ENCODE measurements around the gene MARCHF11. TPM values are rescaled to one million over a fixed set of nuclear protein-coding genes. Genes with fewer than 3 reads are reported as not detected.

MARCHF11 gene
- total RNA-seq, 1 experiment from 2014 or later, result not detected

GRCh38 chr5:16064135-16064893, 115.3 kb downstream of the MARCHF11 start (continued):
- TF ChIP-seq FOSL1 (IDR thresholded peaks at IDR 0.05; ENCODE audit: low read depth) (no peak), YY1 (IDR thresholded peaks at IDR 0.05; ENCODE audit: extremely low read depth, insufficient replicate concordance, low read depth, low read length) (no peak), CTCF (IDR thresholded peaks at IDR 0.05 in 2 of 3, conservative IDR thresholded peaks at IDR 0.05 in 1 of 3; ENCODE audit: borderline replicate concordance in 1 of 3, insufficient read depth in 1 of 3, low read depth in 2 of 3, low read length in 2 of 3) (no peak), POLR2A (IDR thresholded peaks at IDR 0.05; ENCODE audit: borderline replicate concordance, extremely low read depth, insufficient read depth, insufficient read length) (no peak), ELF1 (IDR thresholded peaks at IDR 0.05; ENCODE audit: borderline replicate concordance, low read depth) (no peak), TCF7L2 (IDR thresholded peaks at IDR 0.05; ENCODE audit: borderline replicate concordance, extremely low read depth, insufficient read depth, insufficient read length) (no peak), ZFX (IDR thresholded peaks at IDR 0.05) (no peak), JUND (IDR thresholded peaks at IDR 0.05) (no peak), EZH2phosphoT487 (IDR thresholded peaks at IDR 0.05; ENCODE audit: borderline replicate concordance) (no peak), EGR1 (IDR thresholded peaks at IDR 0.05; ENCODE audit: low read depth) (no peak)

- Histone ChIP-seq H3K4me2 (ENCODE audit: low read length) (no peak overlapping the region), H4K20me1 (ENCODE audit: insufficient read depth) (no peaks in the 10 kb centered on the region), H3K9me2 (ENCODE audit: insufficient read depth) (no peaks in the 10 kb centered on the region), H3K9me3 (ENCODE audit: control insufficient read depth in 1 of 2, insufficient read depth in 1 of 2, low read depth in 1 of 2, low read length in 2 of 2) (peaks cover 3 to 30% of the 10 kb centered on the region in 2 experiments; a peak in 1 of 4 replicates), H3K4me1 (ENCODE audit: control insufficient read depth in 1 of 2, insufficient read depth in 2 of 2, low read length in 2 of 2) (no peaks in the 10 kb centered on the region), H3K9ac (ENCODE audit: low read length) (no peak overlapping the region), H3K36me3 (ENCODE audit: control insufficient read depth in 1 of 2, insufficient read depth in 2 of 2, low read length in 2 of 2) (no peaks in the 10 kb centered on the region), H2AFZ (ENCODE audit: low read depth, low read length, poor library complexity, severe bottlenecking) (no peak overlapping the region), H3K79me2 (ENCODE audit: insufficient read depth, low read length) (no peaks in the 10 kb centered on the region), H3K27ac (ENCODE audit: low read depth, low read length) (no peak overlapping the region), H3K27me3 (ENCODE audit: insufficient read depth, low read length) (no peaks in the 10 kb centered on the region), H3K4me3 (replicated peaks in 1 of 2; ENCODE audit: low read depth in 1 of 2, low read length in 2 of 2) (no peak overlapping the region)
- ChIA-PET POLR2A (no interaction called here), CTCF (no interaction called here), RAD21 (ENCODE audit: low non-redundant PET in 1 of 2, low total read pairs in 2 of 2, uncharacterized antibody in 2 of 2, unreplicated experiment in 2 of 2) (no interaction called here)
- no TSS peak for BruUV-seq (replicated peaks)
- TF ChIP-seq SRF (IDR thresholded peaks at IDR 0.05; ENCODE audit: low read depth) (no peak), CBX3 (IDR thresholded peaks at IDR 0.05; ENCODE audit: low read depth) (no peak), EZH2 (IDR thresholded peaks at IDR 0.05) (no peak), EZH2phosphoT487 (IDR thresholded peaks at IDR 0.05; ENCODE audit: borderline replicate concordance) (no peak), POLR2AphosphoS5 (IDR thresholded peaks at IDR 0.05; ENCODE audit: low read depth, low read length) (no peak), SIN3A (IDR thresholded peaks at IDR 0.05; ENCODE audit: low read depth) (no peak), JUND (IDR thresholded peaks at IDR 0.05) (no peak), ZNF274 (IDR thresholded peaks at IDR 0.05; ENCODE audit: low read depth, low read length) (no peak), ELF1 (IDR thresholded peaks at IDR 0.05; ENCODE audit: borderline replicate concordance, low read depth) (no peak), ZFX (IDR thresholded peaks at IDR 0.05) (no peak), ATF3 (IDR thresholded peaks at IDR 0.05) (no peak), ZBTB33 (IDR thresholded peaks at IDR 0.05; ENCODE audit: extremely low read depth, insufficient replicate concordance, low read length) (no peak), YY1 (IDR thresholded peaks at IDR 0.05; ENCODE audit: extremely low read depth, insufficient replicate concordance, low read depth, low read length) (no peak), POLR2A (IDR thresholded peaks at IDR 0.05; ENCODE audit: borderline replicate concordance, extremely low read depth, insufficient read depth, insufficient read length) (no peak)
- DNase-seq (ENCODE audit: low read depth, low spot score), result no peak
- intact Hi-C loops (cut with micrococcal nuclease), result no loop called here
- ATAC-seq, result no peak
Observed at GRCh38 chr5:16061163-16061562, 118.4 kb downstream of the MARCHF11 start.

All from HCT116 (cell line).